ENCODE results near the gene CASP4. TPM values are rescaled to one million over a fixed set of nuclear protein-coding genes. Genes with fewer than 3 reads are reported as not detected.

CASP4 gene
- total RNA-seq, 6 donors from 2014 or later: 86.7 to 157 (median 104) TPM

DNA sequence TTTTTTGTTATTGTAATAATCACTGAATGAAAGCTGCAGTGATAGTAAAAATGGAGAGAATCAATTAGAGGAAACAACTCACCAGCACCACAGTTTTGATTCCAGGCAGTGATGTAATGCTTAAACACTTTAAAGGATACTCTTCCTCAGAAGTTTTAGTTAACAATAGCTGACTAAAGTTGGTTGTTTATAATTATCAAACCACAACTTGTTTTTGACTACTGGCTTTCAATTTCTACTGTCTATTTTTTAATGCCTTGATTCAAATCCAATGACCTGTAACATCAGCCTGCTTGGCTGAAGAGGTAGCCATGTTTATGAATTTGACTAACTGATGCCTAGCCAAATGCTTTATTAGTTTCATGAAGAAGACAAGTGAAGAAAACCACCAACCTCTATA lies 51.9 kb downstream of the CASP4 start:
- H3K36me3 ChIP-seq: no peaks in the 10 kb centered on the region
- H3K4me3 ChIP-seq: peak overlapping the region in 1 of 4 donors; percentile 46
- H3K27me3 ChIP-seq: no peaks in the 10 kb centered on the region
- no peaks in the 10 kb centered on the region for H3K9me3 ChIP-seq
- ATAC-seq (ENCODE audit: low FRiP score in 2 of 2): peak in 1 of 2 donors; percentile 19
- no peak for DNase-seq
- H3K4me1 ChIP-seq: peaks cover 0 to 26% (median 7%) of the 10 kb centered on the region in 4 donors
- TF ChIP-seq EP300 (IDR thresholded peaks at IDR 0.05) (no peak), POLR2A (IDR thresholded peaks at IDR 0.05) (no peak), POLR2AphosphoS5 (IDR thresholded peaks at IDR 0.05) (no peak)
- TF ChIP-seq, protein P1, sequence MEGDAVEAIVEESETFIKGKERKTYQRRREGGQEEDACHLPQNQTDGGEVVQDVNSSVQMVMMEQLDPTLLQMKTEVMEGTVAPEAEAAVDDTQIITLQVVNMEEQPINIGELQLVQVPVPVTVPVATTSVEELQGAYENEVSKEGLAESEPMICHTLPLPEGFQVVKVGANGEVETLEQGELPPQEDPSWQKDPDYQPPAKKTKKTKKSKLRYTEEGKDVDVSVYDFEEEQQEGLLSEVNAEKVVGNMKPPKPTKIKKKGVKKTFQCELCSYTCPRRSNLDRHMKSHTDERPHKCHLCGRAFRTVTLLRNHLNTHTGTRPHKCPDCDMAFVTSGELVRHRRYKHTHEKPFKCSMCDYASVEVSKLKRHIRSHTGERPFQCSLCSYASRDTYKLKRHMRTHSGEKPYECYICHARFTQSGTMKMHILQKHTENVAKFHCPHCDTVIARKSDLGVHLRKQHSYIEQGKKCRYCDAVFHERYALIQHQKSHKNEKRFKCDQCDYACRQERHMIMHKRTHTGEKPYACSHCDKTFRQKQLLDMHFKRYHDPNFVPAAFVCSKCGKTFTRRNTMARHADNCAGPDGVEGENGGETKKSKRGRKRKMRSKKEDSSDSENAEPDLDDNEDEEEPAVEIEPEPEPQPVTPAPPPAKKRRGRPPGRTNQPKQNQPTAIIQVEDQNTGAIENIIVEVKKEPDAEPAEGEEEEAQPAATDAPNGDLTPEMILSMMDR (IDR thresholded peaks at IDR 0.05): no peak
- peak overlapping the region in 3 of 4 donors; percentile 5 to 84 (median 82) for H3K27ac ChIP-seq

DNA sequence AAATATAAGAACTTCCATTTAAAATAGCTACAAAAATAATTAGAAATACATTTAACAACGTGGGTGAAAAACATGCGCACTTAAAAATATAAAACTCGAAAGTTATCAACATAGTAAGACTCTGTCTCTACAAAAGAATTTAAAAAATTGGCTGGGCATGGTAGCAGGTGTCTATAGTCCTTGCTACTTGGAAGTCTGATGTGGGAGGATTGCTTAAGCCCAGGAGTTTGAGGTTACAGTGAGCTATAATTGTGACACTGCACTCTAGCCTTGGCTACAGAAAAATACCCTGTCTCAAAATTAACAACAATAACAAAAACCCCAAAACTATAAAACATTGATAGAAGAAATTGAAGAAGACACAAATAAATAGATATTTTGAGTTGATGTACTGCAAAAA lies 56.3 kb downstream of the CASP4 start:
- no peaks in the 10 kb centered on the region for H3K27me3 ChIP-seq
- no peaks in the 10 kb centered on the region for H3K9me3 ChIP-seq
- TF ChIP-seq EP300 (IDR thresholded peaks at IDR 0.05) (no peak), POLR2AphosphoS5 (IDR thresholded peaks at IDR 0.05) (no peak), POLR2A (IDR thresholded peaks at IDR 0.05) (no peak)
- TF ChIP-seq, protein P1 (IDR thresholded peaks at IDR 0.05): no peak
- ATAC-seq (ENCODE audit: low FRiP score in 2 of 2): no peak
- peaks cover 0 to 16% (median 7%) of the 10 kb centered on the region in 4 donors for H3K4me1 ChIP-seq
- no peak for DNase-seq
- peaks cover 0 to 5% (median 0%) of the 10 kb centered on the region in 4 donors for H3K36me3 ChIP-seq
- no peak overlapping the region for H3K4me3 ChIP-seq
- no peak overlapping the region for H3K27ac ChIP-seq
- WGBS, 2 donors: 87 to 94% methylated on average over 3 of the region's 3 CpGs

DNA sequence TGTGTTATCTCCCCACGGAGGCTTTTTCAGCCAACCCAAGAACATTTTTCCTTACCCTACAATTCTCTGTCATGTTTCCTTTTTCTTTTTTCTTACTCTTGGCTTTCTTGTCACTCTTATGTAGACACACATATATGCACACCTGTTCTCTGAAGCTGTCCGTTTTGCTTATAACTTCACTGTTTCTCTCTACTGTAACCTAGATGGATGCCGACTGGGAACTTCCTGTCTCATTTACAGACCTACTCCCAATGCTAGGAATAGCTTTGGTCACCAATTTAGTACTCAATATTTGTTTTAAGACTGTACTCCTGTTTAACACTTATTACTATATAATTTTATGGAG lies 60.2 kb downstream of the CASP4 start:
- H3K9me3 ChIP-seq: no peaks in the 10 kb centered on the region
- TF ChIP-seq EP300 (IDR thresholded peaks at IDR 0.05): no peak
- TF ChIP-seq, protein P1 (IDR thresholded peaks at IDR 0.05): no peak
- TF ChIP-seq POLR2AphosphoS5 (IDR thresholded peaks at IDR 0.05): no peak
- no peak for TF ChIP-seq POLR2A (IDR thresholded peaks at IDR 0.05)
- WGBS, 2 donors: 85 to 95% methylated on average over 3 of the region's 3 CpGs
- no peak for ATAC-seq (ENCODE audit: low FRiP score in 2 of 2)
- no peaks in the 10 kb centered on the region for H3K27me3 ChIP-seq
- DNase-seq: no peak
- no peaks in the 10 kb centered on the region for H3K4me1 ChIP-seq
- H3K36me3 ChIP-seq: peaks cover 0 to 5% (median 0%) of the 10 kb centered on the region in 4 donors
- H3K27ac ChIP-seq: no peak overlapping the region
- H3K4me3 ChIP-seq: no peak overlapping the region

DNA sequence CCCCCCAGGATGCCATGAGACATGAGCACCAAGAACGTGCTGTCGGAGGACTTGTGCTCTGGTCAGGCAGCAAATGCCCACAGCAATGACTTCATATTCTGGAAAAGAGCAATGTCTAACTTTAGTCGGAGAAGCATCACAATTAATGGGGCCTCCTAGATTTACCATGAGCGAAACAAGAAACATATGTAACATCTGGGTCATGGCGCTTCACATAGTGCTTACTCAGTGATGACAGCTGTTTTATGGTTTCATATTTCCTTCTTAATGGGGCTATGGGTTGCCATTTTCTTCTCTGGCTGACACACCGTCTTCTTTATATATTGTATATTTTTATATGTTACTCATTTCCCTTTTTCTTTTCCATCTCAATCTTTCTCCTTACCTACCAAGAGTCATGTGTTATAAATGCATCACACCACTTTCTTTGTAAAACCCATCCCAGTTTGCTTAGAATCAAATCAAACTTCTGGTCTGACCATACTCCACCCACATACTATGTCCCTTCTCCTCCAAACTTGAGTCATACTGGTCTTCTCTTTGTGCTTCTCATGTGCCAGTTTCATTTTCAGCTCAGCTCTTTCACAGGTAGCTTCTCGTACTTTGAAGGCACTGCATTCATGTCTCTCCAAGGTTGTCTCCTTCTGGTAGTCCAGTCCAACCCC lies 60.7 kb downstream of the CASP4 start:
- Histone ChIP-seq H3K36me3 (peaks cover 0 to 5% (median 0%) of the 10 kb centered on the region in 4 donors), H3K4me1 (no peaks in the 10 kb centered on the region), H3K9me3 (no peaks in the 10 kb centered on the region), H3K4me3 (no peak overlapping the region), H3K27ac (no peak overlapping the region), H3K27me3 (no peaks in the 10 kb centered on the region)
- ATAC-seq (ENCODE audit: low FRiP score in 2 of 2) (no peak), DNase-seq (no peak)
- TF ChIP-seq, protein P1 (IDR thresholded peaks at IDR 0.05): no peak
- TF ChIP-seq EP300 (IDR thresholded peaks at IDR 0.05): no peak
- no peak for TF ChIP-seq POLR2A (IDR thresholded peaks at IDR 0.05)
- TF ChIP-seq POLR2AphosphoS5 (IDR thresholded peaks at IDR 0.05): no peak
- 82 to 83% methylated on average over 7 of the region's 7 CpGs for WGBS, 2 donors

DNA sequence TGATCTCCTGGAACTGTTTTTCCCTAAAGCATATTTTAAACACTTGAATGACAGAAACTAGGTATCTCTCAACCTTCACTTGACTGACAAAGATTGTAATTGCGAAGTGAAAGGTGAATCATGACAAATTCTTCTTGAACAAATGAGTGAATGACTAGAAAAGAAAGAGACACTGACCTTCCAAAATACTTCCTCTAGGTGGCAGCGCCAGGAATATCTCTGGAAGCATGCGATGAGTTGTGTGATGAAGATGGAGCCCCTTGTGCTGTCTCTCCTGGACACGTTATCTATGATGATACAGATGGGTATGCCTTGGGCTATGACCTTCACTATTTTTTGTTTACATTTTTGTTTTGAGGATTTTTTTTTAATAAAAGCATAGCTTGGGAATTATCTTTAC lies 63.1 kb downstream of the CASP4 start:
- ATAC-seq (ENCODE audit: low FRiP score in 2 of 2): no peak
- no peak for DNase-seq
- no peak for TF ChIP-seq POLR2AphosphoS5 (IDR thresholded peaks at IDR 0.05)
- no peak for TF ChIP-seq POLR2A (IDR thresholded peaks at IDR 0.05)
- TF ChIP-seq, protein P1 (IDR thresholded peaks at IDR 0.05): no peak
- TF ChIP-seq EP300 (IDR thresholded peaks at IDR 0.05): no peak
- Histone ChIP-seq H3K4me1 (no peaks in the 10 kb centered on the region), H3K27ac (no peak overlapping the region), H3K4me3 (no peak overlapping the region), H3K36me3 (peaks cover 0 to 5% (median 0%) of the 10 kb centered on the region in 4 donors), H3K9me3 (no peaks in the 10 kb centered on the region), H3K27me3 (no peaks in the 10 kb centered on the region)
- 93 to 97% methylated on average over 4 of the region's 4 CpGs for WGBS, 2 donors
